Activated CD4-positive, alpha-beta T cell treated with anti-CD3 and anti-CD28 coated beads, Interleukin-2, amount 50 U/mL, for 16 hours (primary cell): ENCODE data around the gene TRPM3.
A peak's percentile ranks its signal among the peaks of the same experiment; 100 is the strongest.
"Not testable (repeated sequence)": the region's sequence is repeated elsewhere in the genome, so short reads cannot be mapped to it uniquely, and the experiment has no call there.

ENCODE experiments used
- DNase-seq: peaks from one replicate; pipeline ENCODE4 v3.0.0-alpha.2; 2020

The TRPM3 gene

GRCh38 chr9:70701163-70701562, 420.3 kb downstream of the TRPM3 start:
- no peak for DNase-seq

- DNase-seq, result no peak
Observed at GRCh38 chr9:70696694-70697335, 424.6 kb downstream of the TRPM3 start.

GRCh38 chr9:70694758-70695157, 426.7 kb downstream of the TRPM3 start:
- no peak for DNase-seq

GRCh38 chr9:70693186-70693585, 428.2 kb downstream of the TRPM3 start:
- DNase-seq, result no peak

GRCh38 chr9:70692431-70692830, 429.0 kb downstream of the TRPM3 start:
- DNase-seq, result no peak

GRCh38 chr9:70688704-70689103, 432.7 kb downstream of the TRPM3 start:
- DNase-seq, result no peak

DNA sequence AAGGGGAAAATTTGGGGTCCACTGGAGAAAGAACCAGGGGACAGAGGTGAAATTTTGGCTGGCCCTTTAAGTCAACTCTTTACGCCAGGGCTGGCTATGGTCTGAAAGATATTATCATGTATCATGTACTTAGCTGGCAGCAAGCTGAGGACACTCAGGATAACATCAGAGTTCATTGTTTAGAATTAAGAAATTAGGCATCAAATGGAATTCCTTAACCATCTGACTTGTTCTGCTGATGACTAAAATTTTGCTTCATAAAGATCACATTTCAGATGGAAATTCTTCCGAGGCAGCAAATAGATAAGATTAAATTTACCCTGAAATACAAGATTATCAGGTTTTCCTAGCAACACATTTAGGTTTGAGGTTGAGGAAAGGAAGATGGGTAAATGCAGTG, 437.6 kb downstream of the TRPM3 start:
- no peak for DNase-seq

DNA sequence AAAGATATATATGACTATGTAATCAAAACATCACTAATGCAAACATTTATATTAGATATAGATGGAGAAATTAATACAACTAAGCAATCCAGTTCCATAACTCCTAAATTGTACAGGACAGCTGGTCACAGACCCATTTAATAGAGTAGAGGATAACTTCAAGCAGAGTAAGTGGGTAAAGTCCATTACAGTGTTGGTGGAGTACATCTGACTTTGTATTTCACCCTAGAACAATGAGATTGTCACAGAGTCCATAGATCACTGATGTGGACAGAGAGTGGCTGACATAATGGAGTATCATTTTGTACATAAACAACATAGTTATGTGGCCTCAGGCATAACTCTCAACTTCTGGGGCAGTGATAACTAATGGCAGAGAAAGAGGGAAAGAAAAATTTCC, 439.1 kb downstream of the TRPM3 start:
- DNase-seq, result no peak

DNA sequence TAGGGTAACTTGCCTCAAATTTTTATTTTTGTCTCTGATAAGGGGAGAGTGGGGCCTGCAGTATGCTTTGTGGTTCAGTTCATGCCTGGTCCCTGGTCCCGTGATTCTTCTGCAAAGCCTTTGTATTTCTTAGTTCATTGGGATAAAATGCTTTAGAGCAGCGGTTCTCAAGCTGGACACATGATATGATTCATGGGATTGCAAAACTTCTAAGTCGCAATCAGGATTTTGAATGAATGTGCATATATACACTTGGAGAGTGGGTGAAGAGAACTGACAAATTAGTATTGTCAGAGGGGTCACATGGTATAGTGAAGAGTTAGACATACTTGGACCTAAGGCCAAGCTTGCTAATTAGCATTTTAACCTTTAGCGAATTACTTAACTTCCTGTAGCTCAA, 441.6 kb downstream of the TRPM3 start:
- DNase-seq, result no peak

GRCh38 chr9:70678153-70678552, 443.3 kb downstream of the TRPM3 start:
- DNase-seq, result no peak

DNA sequence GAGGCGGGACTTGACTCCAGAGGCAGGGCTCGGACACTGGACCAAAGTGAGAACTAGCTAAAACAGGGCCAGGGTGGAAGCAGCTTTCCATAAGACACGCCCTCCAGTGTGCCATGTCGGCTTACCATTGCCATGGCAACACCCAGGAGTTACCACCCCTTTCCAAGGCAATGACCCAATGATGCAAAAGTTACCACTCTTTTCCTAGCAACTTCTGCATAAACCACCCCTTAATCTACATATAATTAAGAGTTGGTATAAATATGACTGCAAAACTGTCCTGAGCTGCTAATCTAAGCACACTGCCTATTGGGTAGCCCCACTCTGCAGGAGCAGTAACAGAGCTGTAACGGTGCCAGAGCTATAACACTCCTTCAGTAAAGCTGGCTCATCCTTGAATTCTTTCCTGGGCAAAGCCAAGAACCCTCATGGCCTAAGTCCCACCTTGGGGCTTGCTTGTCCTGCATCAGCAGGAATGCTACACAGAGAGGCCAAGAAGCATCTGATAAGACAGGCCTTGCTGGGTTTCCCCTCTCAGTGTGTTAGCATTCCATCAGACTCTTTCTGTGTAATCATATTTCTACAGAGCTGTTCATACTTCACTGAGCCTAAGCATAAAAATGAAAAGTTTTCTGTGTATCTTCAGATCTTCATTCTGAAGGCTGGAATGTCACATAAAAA, 444.2 kb downstream of the TRPM3 start:
- no peak for DNase-seq

DNA sequence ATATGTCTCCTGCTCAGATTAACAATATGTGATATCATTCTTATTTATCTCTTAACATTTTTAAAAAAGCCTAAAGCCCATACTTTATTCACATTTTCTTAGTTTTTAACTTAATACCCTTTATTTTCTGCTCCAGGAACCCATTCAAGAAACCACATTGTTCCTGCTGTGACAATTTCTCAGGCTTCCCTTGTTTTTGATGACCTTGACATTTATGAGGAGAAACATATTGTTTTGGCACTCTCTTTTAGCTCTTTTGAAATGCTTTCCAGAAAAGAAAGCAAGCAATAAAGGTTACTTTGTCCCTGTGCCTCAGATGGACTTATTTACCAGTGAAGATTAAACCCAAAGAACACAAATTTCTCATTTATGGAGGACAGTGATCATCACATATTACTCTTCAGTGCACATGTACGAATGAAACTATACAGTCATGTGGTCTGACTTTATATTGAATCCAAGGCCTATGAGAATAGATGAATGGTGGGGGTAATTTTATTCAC, 445.5 kb downstream of the TRPM3 start:
- no peak for DNase-seq

- DNase-seq, result no peak
Observed at GRCh38 chr9:70673844-70674243, 447.6 kb downstream of the TRPM3 start.

DNA sequence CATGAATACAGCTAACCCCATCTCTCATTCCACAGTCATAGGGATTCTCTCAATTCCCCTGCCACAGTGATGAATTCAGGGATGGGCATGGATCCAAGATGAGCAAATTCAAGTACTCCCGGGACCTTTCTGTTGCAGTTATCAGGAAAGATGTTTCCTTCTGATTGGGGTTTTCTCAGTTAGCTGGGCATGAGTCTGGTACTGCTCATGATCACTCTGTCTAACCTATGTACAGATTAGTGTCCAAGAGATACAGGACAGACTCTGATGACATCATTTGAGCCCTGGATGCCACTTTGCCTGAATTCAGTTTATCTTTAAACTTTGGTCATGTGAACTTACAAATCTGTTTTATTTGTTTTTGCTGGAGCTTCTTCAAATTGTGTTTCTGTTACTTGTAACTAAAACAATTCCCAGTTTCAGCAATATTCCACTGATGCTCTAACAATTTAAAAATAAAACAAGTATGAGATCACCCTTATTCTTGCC, 449.2 kb downstream of the TRPM3 start:
- no peak for DNase-seq

DNA sequence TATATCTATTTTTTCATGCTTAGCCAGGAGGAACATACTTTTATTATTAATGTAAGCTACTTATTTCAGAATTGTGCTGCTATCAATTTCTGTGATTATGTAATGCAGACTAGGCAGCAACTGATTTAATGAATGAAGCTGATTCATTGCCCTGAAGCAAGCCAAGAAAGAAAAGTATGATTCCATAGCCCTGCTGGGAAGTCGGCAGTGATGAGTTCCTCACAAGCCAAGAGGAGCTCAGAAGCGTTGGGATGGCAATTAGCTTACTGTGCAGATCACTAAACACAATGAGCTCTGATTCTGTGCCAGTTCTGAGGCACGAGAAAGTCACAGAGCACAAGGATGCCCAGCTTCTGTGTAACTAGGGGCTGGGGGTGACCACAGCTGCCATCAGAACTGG, 452.7 kb downstream of the TRPM3 start:
- no peak for DNase-seq

DNA sequence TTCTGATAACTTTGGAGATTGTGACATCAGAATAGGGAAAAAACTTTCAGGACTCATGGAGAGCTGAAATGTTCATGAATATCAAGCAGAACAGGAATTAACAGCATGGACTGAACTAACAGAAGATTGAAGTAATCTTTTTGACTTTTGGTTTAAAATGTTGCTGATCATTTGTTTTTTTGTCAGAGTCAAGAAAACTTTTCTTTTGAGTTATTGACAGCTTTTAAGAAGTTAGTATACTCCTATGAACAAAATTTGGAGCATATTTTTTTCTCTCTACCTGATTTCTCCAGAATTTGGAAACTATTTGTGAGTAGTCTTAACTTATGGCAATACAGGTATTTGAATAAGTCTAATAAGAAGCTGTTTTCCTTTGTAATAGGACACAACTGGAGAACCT, 462.7 kb downstream of the TRPM3 start:
- no peak for DNase-seq

- no peak for DNase-seq
Observed at GRCh38 chr9:70656281-70656680, 465.1 kb downstream of the TRPM3 start.

DNA sequence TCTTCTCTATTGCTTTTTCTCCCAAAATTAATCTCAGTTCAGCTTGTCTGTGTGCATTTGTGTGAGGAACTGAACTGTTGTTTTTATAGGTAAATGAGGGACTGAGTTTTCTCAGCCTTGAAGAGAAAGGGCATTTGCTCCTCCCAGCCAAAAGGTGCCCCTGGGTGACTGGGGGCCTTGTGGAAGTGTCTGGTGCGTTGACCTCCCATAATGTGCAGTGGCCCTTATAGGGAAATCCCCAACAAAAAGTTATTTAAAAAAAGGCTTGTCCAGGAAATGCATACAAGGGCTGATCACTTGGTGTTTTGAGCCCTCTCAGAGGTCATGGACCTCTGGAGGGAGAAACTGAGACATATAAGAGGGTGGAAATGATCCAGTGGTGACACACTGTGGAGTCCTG, 467.3 kb downstream of the TRPM3 start:
- no peak for DNase-seq

- DNase-seq, result not testable (repeated sequence)
Observed at GRCh38 chr9:70644627-70645026, 476.8 kb downstream of the TRPM3 start.

- DNase-seq, result no peak
Observed at GRCh38 chr9:70642341-70642740, 479.1 kb downstream of the TRPM3 start.

DNA sequence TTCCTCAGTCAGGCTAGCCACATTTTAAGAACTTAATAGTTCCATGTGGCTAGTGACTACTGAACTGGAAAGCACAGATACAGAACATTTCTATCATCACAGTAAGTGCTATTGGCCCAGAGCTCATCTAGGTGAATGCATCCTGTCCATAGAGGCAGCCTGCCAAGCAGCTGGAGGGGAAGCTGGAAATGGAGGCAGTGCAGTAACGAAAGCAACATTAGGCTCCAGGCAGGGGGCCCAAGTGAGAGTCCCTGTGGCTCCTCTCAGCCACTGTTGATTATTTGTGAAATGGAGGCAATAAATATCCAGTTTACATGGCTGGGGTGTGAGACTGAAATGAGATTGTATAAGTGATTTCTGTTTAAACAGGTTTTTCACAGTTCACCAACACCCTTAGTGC, 479.8 kb downstream of the TRPM3 start:
- DNase-seq, result no peak

GRCh38 chr9:70641031-70641430, 480.4 kb downstream of the TRPM3 start:
- no peak for DNase-seq

DNA sequence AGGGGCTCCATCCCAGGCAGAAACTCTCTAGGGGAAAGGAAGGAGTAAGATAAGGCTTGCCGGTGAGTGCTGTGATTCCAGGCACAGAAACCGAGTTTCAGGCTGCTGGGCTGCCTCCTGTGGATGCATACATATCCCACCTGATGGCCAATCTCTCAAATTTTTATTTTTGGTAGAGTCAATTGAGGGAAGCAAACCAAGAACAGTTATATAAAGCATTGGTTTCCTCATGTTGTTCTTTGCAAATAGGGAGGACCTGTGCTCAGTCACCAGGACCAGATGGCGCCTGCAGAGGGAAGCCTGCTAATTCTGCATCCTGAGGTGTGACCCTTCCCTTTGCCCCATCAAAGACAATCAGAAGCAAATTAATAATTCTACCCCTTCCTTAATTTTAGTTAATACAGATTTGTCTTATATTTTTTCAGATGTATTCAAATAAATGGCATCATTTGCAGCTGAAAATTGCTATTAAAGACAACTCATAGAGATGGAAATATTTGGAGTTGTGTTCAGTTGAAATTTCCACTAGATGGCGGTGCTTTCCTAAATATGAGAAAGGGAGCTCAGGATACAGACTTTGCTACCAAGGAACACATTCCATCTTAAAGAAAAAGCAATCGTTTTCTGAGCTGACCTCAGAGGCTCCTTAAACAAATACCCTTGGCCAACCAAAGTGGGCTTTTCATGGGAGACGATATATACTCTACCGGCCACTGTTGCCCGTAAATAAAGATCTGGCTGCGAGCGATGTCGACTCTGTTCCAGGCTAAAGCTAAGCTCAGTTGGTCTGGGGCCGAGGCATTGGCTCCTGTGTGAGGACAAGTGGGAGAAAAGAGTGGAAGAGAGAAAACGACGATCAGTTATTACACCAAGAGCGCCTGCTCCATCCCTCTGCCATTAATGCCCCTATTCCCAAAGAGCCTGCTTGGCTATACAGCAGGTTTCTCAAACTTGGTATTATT, 481.3 kb downstream of the TRPM3 start:
- peak; percentile 46 for DNase-seq
